ENCODE measurements around the gene CTSS.
"Not testable (repeated sequence)": the region's sequence is repeated elsewhere in the genome, so short reads cannot be mapped to it uniquely, and the experiment has no call there.

The CTSS gene

DNA sequence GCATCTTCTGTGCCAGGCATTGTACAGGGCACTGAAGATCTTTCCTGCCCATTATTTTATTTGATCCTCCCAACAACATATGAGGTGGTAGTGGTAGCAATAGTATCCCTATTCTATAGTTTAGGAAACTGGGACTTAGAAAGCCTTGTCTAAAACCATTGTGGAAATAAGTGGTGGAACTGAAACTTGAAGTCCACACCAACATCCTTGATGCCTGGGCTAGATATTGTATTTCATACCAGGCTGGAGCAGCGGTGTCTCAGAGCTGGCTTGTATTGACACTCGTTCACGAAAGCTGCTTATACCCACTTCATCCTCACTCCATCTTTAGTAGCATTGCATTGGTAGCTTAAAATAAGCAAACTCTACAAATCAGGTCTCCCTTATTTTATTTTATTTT is 9.7 kb upstream of the CTSS start:
- no peak overlapping the region for H3K4me3 ChIP-seq (ENCODE audit: low read depth, low read length)
- TF ChIP-seq, protein P1, sequence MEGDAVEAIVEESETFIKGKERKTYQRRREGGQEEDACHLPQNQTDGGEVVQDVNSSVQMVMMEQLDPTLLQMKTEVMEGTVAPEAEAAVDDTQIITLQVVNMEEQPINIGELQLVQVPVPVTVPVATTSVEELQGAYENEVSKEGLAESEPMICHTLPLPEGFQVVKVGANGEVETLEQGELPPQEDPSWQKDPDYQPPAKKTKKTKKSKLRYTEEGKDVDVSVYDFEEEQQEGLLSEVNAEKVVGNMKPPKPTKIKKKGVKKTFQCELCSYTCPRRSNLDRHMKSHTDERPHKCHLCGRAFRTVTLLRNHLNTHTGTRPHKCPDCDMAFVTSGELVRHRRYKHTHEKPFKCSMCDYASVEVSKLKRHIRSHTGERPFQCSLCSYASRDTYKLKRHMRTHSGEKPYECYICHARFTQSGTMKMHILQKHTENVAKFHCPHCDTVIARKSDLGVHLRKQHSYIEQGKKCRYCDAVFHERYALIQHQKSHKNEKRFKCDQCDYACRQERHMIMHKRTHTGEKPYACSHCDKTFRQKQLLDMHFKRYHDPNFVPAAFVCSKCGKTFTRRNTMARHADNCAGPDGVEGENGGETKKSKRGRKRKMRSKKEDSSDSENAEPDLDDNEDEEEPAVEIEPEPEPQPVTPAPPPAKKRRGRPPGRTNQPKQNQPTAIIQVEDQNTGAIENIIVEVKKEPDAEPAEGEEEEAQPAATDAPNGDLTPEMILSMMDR (IDR thresholded peaks at IDR 0.05; ENCODE audit: low read depth, low read length) = no peak

DNA sequence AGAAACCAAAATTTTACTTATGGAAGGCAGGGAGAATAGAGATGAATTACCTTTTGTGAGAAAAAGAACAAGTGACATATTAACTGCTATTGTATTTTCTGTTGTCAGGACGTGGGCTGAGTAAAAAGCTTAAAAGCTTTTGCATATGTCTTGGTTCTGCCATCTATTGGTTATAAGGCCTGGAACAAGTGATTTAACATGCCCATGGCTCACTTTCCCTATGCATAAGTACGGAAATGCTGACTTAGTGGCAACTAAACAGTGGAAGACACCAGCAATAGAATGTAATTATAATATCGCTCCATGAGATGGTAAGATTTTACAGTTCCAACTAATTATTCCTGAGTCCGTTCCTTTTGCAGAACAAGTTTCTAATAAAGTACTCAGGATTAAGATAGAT is 6.7 kb upstream of the CTSS start:
- H3K4me3 ChIP-seq (ENCODE audit: low read depth, low read length) = no peak overlapping the region
- TF ChIP-seq, protein P1 (IDR thresholded peaks at IDR 0.05; ENCODE audit: low read depth, low read length) = no peak

DNA sequence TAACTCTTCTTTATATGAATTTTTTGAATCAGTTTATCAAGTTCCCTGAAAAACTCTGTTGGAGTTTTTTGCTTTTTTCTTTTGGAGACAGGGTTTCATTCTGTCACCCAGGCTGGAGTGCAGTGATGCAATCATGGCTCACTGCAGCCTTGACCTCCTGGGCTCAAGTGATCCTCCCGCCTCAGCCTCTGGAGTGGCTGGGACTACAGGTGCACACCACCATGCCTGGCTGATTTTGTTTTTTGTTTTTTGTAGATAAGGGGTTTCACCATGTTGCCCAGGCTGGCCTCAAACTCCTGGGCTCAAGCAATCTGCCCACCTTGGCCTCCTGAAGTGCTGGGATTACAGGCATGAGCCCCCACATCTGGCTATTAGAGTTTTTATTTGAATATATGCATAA is 2.1 kb upstream of the CTSS start:
- H3K4me3 ChIP-seq (ENCODE audit: low read depth, low read length) = not testable (repeated sequence)

DNA sequence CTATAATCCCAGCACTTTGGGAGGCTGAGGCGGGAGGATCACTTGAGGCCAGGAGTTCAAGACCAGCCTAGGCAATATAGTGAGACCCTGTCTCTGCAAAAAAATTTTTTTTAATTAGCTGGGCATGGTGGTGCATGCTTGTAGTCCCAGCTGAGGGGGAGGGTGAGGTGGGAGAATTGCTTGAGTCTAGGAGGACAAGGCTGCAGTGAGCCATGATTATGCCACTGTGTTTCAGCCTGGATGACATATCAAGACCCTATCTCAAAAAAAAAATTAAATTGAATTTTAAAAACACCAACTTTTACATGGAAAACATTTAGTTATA is 361 bp upstream of the CTSS start:
- not testable (repeated sequence) for H3K4me3 ChIP-seq (ENCODE audit: low read depth, low read length)

DNA sequence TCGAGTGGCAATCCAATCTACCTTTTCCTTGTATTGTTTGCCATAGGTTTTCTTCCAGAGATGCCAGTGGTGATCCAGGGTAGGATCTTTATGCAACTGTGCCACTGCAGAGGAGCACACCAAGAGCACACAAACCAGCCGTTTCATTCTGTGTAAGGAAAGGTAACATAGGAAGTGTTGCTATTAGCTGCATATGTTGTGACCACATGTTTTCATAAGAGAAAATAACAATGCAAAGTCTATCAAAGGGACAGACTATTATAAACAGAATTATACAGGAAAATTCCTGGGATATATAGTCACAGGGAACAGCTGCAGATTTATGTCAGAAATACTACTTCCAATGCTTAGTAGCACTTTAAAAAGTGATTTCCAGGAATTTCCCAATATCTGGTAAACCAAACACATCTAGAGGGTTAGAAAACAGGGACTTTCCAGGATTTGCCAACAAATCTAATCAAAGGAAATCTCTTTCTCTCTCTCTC is 919 bp downstream of the CTSS start:
- TF ChIP-seq, protein P1 (IDR thresholded peaks at IDR 0.05; ENCODE audit: low read depth, low read length) = no peak
- H3K4me3 ChIP-seq (ENCODE audit: low read depth, low read length) = peak overlapping the region; percentile 38; the same call in 1 of the 2 replicates

DNA sequence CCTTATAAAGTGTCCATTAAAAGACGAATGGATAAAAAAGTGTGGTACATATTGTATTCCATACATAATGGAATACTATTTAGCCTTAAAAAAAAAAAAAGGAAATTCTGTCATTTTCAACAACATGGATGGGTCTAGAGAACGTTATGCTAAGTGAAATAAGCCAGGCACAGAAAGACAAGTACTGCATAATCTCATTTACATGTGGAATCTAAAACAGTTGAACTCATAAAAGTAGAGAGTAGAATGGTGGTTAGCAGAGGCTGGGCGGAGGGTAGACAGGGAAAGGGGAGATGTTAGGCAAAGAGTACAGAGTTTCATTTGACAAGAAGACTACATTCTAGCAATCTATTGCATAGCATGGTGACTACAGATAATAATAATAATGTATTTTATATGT is 2.6 kb downstream of the CTSS start:
- H3K4me3 ChIP-seq (ENCODE audit: low read depth, low read length) = no peak overlapping the region
- TF ChIP-seq, protein P1 (IDR thresholded peaks at IDR 0.05; ENCODE audit: low read depth, low read length) = no peak

DNA sequence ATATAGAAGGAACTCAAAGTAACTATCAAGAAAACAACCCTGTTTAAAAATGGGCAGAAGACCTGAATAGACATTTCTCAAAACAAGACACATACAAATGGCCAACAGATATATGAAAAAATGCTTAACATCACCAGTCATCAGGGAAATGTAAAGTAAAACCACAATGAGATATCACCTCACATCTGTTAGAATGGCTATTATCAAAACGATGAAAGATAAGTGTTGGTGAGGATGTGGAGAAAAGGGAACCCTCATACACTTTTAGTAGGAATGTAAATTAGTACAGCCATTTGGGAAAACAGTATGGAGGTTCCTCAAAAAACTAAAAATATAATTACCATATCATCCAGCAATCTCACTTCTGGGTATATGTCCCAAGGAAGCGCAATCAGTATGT is 3.0 kb downstream of the CTSS start:
- TF ChIP-seq, protein P1 (IDR thresholded peaks at IDR 0.05; ENCODE audit: low read depth, low read length) = no peak
- H3K4me3 ChIP-seq (ENCODE audit: low read depth, low read length) = no peak overlapping the region

DNA sequence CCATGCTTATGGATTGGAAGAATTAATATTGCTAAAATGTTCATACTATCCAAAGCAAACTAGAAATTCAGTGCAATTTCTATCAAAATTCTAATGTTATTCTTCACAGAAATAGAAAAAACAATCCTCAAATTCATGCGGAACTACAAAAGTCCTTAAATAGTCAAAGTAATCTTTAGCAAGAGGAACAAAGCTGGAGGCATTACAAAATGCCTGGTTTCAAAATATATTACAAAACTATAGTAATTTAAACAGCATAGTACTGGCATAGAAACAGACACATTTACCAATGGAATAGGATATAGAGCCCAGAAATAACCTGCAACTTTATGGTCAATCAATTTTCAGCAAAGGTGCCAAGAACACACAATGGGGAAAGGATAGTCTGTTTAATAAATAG is 3.8 kb downstream of the CTSS start:
- H3K4me3 ChIP-seq (ENCODE audit: low read depth, low read length) = no peak overlapping the region
- TF ChIP-seq, protein P1 (IDR thresholded peaks at IDR 0.05; ENCODE audit: low read depth, low read length) = no peak

DNA sequence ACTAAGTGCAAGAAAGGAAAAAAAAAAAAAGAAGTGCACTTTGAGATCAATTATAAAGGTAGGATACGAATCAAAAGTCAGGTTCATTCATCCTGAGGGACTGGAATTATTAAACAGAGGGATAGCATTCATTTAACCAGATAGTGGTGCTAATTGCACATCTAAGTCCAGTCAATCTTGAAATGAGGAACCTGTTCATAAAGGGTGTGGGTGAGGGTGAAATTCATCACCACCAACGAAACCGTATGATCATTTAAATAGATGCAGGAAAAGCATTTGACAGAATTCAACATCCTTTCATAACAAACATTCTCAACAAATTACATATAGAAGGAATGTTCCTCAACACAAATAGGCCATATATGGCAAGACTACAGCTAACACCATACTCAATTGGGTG is 5.6 kb downstream of the CTSS start:
- TF ChIP-seq, protein P1 (IDR thresholded peaks at IDR 0.05; ENCODE audit: low read depth, low read length) = no peak
- no peak overlapping the region for H3K4me3 ChIP-seq (ENCODE audit: low read depth, low read length)

Data from WI38 (cell line).